Tibial nerve (tissue), 4 donors: Measurements from ENCODE around the gene DNAJB1.

Experiments used
- EP300 ChIP-seq, 2 donors: sonication (generic); formaldehyde crosslinking; IDR thresholded peaks; one replicate each; pipeline ENCODE4 v1.6.1; 2017; ENCODE audit warnings: antibody characterized with exemption in 2 of 2, mild to moderate bottlenecking in 1 of 2
- POLR2A ChIP-seq, 2 donors: fragments of 450-650 bp; IDR thresholded peaks; one replicate each; pipeline ENCODE4 v1.6.1; 2017; ENCODE audit warnings: antibody characterized with exemption in 2 of 2, mild to moderate bottlenecking in 2 of 2, moderate library complexity in 2 of 2
- TF ChIP-seq, protein P1 (sequence below), 5 experiments: fragments of 200-600 bp in 3 of 5; fragments of 450-650 bp in 2 of 5; sonication (generic) in 3 of 5; IDR thresholded peaks; one replicate each; pipeline ENCODE4 v1.5.1; 2016 to 2019; ENCODE audit warnings: antibody characterized with exemption in 5 of 5, mild to moderate bottlenecking in 3 of 5, moderate library complexity in 2 of 5

DNA sequence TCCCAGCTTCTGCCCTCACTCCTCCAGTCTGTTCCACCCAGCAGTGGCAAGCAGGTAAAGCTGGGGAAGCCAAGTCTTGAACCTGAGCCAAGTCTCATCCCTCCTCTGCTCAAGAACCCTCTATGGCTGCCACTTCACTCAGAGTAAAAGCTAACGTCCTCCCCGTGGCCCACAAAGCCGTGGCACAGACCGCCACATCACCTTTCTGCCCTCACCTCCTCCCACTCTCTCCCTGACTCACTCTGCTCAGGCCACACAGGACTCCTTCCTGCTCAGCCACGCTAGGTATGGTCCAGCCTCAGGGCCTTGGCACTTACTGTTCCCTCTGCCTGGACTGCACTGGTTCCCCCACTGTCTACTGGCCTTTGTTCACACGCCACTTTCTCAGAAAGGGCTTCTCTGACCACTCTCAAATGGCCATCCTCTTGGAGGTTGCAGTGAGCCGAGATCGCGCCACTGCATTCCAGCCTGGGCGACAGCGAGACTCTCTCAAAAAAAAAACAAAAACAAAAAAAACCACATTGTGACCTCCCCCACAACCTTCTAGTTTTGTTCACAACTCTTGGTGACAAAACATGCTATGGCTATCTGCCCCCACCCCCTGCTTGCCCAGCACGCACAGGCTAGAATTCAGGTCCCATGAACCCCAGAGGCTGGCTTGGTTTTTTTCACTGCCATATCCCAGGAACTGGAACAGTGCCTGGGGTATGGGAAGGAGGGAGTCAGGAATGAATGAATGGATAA, 37.9 kb upstream of the DNAJB1 start:
- TF ChIP-seq, protein P1, sequence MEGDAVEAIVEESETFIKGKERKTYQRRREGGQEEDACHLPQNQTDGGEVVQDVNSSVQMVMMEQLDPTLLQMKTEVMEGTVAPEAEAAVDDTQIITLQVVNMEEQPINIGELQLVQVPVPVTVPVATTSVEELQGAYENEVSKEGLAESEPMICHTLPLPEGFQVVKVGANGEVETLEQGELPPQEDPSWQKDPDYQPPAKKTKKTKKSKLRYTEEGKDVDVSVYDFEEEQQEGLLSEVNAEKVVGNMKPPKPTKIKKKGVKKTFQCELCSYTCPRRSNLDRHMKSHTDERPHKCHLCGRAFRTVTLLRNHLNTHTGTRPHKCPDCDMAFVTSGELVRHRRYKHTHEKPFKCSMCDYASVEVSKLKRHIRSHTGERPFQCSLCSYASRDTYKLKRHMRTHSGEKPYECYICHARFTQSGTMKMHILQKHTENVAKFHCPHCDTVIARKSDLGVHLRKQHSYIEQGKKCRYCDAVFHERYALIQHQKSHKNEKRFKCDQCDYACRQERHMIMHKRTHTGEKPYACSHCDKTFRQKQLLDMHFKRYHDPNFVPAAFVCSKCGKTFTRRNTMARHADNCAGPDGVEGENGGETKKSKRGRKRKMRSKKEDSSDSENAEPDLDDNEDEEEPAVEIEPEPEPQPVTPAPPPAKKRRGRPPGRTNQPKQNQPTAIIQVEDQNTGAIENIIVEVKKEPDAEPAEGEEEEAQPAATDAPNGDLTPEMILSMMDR (IDR thresholded peaks at IDR 0.05): no peak
- TF ChIP-seq EP300 (IDR thresholded peaks at IDR 0.05) (no peak), POLR2A (IDR thresholded peaks at IDR 0.05) (no peak)
